Inflammatory macrophage treated with lipopolysaccharide for 1 hour (primary cell): ENCODE data around the gene CXCL11.
"Not testable (repeated sequence)": the region's sequence is repeated elsewhere in the genome, so short reads cannot be mapped to it uniquely, and the experiment has no call there.

Experiments
- DNase-seq, 2 donors: peaks; one replicate each; pipeline ENCODE4 v3.0.0-alpha.2; 2020 to 2022

Gene CXCL11

DNA sequence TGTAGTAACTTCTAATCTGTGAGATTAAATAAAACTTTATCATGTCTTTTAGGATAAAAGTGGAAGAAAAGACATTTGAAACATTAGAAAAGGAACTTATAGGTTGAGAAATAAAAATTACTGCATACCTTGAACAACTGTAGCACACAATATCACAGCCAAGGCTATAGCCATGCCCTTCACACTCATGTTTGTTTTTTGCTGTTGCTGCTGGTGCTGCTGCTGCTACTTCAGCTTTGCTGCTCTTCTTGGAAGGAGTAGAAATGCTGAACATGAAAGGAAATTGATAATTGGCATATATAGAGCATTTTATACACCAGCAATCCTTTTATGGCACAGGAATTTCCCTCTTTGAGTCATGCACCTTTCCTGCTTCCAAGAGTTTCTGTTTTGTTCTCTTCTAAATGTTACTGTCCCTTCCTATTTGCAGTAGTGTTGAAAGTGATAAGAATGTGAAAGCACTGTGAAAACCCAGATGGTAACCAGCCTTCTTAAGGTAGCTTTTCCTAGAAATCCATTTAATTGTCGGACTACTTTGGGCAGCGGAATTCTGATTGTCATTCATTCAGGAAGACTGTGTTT is at the start of gene CXCL11:
Gene CXCL11 (minus strand): TSS at position 272 of the 582 bp plus-strand sequence. CDS start 83 bp downstream, at position 189.
- peak; percentile 51 to 63 for DNase-seq

DNA sequence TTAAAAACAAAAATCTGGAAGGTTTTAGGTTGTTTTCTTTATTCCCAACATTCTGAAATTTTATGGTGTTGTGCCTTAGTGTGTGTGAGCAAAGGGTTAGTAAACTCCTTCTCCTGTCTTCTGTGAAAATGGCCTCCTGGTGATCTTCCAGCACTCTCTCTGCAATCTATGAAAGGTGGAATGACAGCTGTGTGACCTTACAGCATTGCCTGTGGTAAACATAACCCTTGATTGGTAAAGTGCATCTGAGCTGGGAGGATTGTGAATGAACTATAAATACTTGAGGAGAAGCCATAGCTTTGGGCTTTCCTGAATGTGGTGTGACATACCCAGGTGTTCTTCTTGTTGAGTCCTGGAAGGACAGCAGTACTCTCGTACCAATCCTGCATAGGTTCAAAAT is 48.7 kb upstream of the CXCL11 start:
- no peak for DNase-seq

DNA sequence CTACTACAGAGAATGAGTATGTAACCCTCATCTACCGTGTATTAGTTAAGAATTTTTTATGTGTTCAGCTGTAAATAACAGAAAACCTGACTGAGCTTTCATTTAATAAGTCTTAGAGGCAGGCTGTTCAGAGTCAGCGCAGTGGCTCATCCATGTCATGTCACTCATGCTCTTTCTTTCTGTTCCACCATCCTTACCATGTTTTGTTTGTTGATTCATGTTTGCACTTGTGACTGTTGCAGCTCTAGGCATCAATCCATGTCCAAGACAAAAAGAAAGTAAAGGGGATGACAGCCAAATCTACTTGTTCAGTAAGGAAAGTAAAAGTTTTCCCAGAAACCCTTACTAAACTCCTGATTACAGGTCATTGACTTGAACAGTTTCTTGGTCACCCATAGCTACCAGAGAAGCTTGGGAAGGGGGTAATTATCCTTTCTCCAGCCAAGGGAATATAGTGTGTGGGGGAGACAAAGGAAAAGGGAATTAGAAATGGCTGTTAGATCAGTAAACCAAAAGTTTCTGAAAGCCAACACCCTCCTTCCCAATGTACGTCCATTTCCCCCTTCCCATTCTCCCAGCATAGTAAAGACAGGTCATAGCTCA is 47.6 kb upstream of the CXCL11 start:
- no peak for DNase-seq

DNA sequence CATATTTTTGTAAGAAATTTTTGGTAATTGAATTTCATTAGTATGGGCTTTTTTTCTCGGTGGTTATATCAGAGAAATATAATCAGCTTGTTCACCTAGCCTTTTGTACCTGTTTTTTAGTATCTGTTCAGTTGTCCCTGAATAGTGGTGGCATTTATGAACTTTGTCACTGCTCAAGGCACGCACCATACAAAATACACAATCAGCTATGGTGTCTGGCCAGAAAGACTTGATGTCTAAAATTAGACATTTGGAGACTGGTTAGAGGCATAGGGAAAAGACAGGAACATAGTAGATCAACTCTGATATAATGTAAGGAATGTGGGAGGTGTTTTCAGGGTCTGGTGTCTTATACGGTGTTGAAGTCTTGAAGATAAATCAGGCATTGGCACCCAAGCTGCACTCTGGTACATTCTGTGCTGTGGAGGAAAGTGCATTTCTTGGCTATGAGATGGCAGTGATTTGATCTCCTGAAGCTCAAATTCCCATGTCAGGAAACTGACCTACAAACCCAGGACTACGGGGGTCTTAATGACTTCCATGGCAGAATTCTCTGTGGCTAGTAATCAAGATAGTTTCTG is 42.3 kb upstream of the CXCL11 start:
- no peak for DNase-seq

DNA sequence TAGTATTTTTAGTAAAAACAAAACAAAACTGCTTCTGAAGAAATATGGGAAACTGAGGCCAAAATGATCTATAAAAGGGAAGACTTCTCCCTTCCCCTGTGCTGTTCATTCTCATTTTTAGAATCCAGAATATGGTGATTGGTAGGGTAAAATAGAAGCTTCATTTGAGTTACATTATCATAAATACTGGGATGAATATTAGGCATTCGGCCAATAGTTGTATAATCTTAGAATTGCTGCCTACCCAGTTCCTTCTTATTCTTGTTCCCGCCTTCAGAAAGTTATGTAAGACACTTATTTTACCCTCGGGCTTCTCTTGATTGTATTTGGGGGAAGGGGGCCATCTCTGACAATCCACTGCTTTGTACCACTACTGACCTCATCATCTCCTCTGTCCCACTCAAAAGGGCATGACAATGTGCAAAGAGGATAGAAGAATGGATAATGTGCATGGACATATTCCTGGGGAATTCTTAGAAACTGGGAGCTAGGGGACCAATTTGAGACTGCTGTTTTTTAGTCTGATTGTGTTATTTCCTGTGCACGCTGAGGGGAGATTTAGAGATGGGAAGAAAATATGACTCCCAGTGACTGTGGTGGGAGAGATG is 39.2 kb upstream of the CXCL11 start:
- no peak for DNase-seq

DNA sequence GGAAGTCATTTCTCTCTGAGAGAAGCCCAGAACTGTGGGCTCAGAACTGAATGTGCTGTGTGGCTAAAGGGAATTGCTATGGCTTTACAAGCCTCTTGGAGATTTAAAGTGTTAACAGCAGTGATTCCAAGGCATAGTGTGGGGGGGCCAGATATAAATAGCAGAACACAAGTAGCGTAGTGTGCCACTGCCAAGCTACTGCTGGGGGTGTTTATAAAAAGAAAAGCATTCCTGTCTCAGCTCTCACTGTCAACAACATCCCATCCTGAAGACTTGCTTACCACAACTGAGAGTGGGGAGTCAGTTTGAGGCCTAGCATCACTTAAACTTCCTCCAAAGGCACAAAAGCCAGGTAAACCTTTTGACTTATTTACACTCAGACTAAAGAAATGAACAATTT is 38.6 kb upstream of the CXCL11 start, which contains the start of gene ART3:
Gene ART3 (plus strand): TSS at position 242 of the 400 bp plus-strand sequence. CDS start 1,181 bp downstream, outside the sequence.
- DNase-seq: no peak

DNA sequence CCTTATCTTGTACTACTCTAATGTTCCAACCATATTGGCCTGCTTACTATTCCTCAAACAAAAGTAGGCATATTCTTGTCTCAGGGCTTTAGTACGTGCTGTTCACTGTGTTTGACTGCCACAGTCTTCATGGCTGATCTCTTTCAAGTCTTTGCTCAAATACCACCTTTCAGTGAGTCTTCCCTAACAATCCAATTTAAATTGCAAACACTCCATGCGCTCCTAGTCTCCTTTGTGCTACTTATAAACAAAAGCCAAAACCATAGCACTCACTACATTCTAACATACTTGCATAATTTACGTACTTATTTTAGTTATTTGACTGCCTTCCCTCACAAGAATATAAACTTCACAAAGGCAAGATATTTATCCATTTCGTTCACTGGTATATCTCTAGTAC is 36.9 kb upstream of the CXCL11 start:
- no peak for DNase-seq

DNA sequence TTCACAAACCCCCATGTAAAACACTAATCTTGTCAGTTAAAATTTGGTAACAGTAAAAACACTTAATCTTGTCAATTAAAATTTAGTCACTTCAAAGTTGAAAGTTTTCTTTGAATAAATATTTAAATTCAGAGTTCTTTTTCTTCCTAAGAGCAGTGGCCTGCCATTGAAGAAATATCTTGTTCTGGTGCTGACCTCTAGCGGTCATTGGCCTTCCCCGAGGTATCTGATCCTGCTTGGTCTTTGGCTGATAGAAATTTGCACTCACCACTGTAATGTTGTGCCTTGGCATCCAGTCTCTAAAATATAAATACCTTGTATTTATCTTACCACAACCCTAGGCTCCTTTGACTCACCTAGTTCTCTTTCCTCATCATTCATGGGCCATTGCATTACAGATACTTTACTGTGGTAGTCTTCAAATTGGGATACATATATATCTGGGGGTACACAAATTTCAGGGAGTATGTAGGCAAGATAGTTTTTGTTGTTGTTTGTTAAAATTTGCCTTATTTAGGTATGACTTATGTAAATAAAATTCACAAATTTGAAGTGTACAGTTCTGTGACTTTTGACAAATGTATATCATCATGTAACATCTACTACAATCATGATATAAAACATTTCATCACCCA is 31.9 kb upstream of the CXCL11 start:
- DNase-seq: peak; percentile 58 to 95

DNA sequence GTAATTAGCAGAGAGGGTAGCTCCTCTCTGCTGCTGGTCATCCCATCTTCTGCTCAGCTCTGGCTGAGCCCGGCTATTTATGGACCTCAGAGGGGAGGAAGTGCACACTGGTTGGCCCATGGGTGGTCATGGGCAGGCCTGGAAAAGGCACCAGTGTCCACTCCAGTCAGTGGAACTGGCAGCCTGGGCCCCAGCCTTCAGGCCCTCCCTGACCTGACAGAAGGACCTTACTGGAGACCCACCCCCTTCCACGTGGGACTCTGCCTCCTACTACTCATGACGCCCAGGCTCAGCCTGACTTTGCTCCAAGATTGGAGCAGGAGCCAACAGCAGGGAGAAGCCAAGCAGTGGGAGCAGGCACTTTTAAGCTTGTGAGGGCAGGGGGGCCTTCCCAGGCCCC is 30.7 kb upstream of the CXCL11 start:
- no peak for DNase-seq

DNA sequence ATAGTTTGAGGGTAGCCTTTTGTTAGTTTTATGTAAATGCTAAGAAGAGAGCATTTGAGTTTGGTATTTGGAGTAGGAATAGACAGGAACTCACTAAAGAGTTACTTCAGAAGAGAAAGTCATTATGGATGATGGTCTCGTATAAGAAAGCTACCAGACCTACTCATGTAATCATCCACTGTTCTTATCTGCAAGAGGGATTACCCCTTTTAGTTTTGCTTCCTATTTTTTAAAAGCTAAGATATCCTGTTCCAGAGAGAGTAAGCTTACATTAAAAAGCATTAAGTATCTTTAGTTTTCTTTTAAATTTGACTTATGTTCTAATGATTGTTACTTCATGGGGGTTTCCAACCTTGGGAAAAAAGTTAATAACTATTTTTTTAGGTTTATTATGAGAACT is 26.1 kb upstream of the CXCL11 start:
- peak; percentile 67 to 81 for DNase-seq

DNA sequence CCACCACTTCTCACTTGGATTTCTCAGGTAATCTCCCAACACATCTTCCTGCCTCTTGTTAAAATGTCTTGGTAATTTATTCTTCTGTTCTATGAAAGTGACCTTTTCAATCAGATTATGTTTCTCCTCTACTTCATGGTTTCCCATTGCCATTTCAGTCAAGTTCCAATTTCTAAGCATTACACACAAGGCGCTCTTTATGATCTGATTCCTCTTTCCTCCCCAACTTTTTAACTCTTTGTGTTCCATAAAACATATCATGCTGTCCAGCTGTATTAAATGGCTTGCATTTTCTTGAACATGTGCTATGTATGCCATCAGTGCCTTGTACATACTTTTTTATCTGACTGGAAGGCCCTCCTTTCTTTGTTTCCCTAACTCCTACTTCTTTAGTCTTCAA is 25.6 kb upstream of the CXCL11 start:
- DNase-seq: no peak

DNA sequence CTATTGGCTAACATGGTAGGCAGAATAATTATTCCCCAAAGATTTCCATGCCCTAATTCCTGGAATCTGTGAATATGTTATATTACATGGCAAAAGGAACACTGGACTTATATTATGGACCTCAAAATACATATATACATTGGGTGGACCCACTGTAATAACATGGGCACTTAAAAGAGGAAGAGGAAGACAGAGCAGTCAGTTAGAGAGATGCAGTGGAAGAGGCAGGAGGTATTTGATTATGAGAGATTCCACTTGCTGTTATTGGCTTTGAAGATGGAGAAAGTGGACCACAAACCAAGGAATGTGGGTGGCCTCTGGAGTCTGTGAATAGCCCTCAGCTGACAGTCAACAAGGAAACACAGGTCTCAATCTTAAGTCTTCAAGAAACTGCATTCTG is 24.6 kb upstream of the CXCL11 start:
- peak in 1 of 2 donors; percentile 49 for DNase-seq

DNA sequence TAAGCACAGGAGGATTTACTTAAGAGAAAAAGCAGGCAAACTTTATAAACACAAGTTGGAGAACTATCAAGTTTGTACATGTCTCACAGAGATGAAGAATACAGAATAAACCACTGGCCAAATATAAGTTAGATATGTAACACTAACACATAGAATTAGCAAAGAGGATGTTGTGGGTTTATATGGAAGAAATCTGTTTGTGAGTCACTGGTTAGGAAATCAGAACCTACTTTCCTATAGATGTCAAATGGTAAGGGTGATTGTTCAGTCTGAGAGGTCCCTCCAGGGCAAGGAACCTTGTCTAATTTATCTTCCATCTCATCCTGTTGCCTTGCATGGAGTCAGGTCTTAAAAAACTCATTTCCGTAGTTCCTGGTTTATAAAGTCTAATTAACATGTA is 23.9 kb upstream of the CXCL11 start:
- peak; percentile 83 to 86 for DNase-seq

DNA sequence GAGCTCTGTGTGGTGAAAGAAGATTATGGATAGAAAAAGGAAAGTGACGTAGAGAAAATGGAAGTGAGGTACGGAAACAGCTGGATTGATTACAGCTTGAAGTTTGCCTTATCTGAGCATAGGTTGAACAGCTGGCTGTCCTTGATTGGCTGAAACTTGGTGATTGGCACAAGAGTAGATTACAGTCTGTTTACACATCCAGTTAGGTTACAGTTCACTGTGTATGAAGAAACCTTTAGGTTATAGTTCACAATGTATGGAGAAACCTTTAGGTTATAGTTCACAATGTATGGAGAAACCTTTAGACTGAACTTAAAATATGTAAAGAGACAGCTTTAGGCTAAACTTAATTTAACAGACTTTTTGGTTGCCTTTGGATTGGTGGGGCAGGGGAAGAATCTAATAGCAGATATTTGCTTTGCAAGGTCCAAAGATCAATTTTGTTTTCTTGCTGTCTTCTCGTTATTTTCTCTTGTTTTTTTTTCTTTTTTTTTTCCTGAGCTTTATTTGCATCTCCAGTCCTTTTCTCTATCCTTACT is 23.1 kb upstream of the CXCL11 start:
- DNase-seq: peak; percentile 27 to 66

DNA sequence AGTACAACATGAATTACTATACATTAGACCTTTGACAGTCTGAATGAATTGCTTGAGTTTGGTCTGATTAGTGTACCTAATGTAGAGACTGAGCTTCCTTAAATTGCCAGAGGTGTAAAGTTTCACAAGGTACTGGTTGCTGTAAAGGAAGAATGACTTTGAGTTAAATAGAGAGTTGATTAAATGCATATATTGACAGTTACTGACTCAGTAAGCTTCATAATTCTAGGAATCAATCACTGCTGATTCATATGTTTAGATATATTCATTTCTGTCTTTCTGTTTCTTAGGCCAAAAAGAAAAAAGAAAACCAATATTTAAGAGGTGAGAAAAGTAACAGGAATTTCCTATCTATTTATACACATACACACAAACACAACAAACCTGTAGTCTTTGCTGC is 22.4 kb upstream of the CXCL11 start:
- no peak for DNase-seq

DNA sequence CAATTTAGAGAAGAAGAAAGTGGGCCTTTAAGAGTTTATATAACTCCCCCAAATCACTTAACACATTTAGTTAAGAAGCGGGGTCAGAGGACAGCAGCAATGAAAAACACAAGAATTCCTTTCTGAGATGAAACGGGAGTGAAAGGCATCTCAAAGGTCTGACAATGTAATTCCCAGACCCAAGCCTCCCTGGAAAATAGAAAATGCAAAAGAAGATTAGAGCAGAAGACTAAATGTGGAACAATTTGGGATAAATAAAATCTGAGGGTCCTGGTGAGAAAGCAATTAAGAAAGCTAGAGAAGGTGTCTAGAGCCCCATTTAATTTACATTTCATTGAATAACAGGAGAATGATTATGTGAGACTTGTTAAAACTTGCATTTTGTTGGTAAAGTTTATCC is 19.6 kb upstream of the CXCL11 start:
- no peak for DNase-seq

DNA sequence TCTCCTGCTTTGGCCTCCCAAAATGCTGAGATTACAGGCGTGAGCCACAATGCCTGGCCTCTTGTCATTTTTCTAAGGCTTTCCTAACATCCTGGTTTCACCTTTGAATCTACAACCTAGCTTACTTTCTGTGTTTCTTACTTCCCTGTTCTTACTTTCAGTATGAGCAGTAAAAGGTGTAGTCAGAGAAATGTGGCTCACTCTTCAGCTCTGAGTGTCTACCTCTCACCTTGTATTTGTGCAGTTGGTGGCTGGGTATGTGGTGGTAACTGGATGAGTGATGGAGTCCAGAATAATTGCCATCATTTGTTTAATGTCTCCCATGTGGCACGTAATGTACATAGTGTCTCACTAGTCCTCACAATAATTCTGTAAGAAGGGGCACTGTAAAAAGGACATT is 19.1 kb upstream of the CXCL11 start:
- DNase-seq: no peak

DNA sequence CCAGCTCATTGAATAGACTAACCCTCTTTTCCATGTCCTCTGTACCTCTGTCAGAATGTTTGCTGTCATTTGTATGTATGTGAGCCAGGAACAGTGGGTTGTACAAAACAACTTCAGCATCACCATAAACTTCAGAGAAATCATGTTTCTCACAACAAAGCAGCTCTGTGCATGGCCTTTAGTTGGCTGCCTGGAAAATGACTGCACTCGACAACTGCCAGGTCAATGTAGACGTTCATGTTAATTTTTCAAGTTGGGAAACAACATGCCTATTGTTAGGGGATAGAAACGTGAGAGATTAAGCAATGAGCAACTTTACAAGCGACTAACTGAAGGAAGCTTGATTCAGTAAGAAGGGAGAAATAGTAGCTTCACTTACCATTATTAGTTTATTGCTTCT is 17.9 kb upstream of the CXCL11 start:
- no peak for DNase-seq

DNA sequence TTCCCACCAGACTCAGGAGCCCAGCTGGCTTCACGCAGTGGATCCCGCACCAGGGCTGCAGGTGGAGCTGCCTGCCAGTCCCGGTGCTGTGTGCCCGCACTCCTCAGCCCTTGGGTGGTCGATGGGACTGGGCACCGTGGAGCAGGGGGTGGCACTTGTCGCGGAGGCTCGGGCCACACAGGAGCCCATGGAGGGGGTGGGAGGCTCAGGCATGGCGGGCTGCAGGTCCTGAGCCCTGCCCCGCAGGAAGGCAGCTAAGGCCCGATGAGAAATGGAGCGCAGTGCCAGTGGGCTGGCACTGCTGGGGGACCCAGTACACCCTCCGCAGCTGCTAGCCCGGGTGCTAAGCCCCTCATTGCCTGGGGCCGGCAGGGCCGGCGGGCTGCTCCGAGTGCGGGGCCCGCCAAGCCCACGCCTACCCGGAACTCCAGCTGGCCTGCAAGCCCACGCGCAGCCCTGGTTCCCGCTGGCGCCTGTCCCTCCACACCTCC is 14.7 kb upstream of the CXCL11 start:
- not testable (repeated sequence) for DNase-seq

DNA sequence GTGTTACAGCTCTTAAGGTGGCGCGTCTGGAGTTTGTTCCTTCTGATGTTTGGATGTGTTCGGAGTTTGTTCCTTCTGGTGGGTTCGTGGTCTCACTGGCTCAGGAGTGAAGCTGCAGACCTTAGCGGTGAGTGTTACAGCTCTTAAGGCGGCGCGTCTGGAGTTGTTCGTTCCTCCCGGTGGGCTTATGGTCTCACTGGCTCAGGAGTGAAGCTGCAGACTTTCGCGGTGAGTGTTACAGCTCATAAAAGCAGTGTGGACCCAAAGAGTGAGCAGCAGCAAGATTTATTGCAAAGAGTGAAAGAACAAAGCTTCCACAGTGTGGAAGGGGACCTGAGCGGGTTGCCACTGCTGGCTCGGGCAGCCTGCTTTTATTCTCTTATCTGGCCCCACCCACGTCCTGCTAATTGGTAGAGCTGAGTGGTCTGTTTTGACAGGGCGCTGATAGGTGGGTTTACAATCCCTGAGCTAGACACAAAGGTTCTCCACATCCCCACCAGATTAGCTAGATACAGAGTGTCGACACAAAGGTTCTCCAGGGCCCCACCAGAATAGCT is 14.1 kb upstream of the CXCL11 start:
- not testable (repeated sequence) for DNase-seq

DNA sequence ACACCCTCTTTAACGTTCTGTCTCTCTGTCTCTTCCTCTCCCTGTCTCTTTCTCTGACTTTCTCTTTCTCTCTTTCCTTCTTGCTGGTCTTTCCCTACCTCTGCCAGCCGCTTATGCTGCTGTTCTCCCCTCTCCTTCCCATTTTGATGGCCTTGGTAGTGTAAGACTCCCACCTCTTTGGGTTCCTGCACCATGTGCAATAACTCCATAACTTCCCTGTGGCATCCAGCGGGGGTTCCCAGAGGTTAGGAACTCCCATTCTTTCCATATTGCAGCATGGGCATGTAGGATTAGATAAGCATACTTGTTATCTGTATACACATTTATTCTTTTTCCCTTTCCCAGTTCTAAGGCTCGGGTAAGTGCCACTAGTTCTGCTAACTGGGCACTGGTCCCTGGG is 8.8 kb upstream of the CXCL11 start:
- peak in 1 of 2 donors; percentile 66 for DNase-seq

DNA sequence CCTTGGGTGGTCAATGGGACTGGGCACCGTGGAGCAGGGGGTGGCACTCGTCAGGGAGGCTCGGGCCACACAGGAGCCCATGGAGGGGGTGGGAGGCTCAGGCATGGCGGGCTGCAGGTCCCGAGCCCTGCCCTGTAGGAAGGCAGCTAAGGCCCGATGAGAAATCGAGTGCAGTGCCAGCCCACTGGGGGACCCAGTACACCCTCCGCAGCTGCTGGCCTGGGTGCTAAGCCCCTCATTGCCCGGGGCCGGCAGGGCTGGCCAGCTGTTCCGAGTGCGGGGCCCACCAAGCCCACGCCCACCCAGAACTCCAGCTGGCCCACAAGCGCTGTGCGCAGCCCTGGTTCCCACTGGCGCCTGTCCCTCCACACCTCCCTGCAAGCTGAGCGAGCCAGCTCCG is 7.4 kb upstream of the CXCL11 start:
- not testable (repeated sequence) for DNase-seq
